Suprapubic skin (tissue), 3 donors: Measurements from ENCODE around the gene BRAT1.

ENCODE experiments used
- CTCF ChIP-seq, 2 donors: fragments of 200-600 bp in 1 of 2; fragments of 450-650 bp in 1 of 2; sonication (generic) in 1 of 2; IDR thresholded peaks; one replicate each; pipeline ENCODE4 v1.5.1; 2016 to 2019; ENCODE audit warnings: antibody characterized with exemption in 2 of 2, mild to moderate bottlenecking in 1 of 2, moderate library complexity in 1 of 2
- EP300 ChIP-seq: sonication (generic); formaldehyde crosslinking; IDR thresholded peaks from one replicate; pipeline ENCODE4 v1.6.1; 2017; ENCODE audit warnings: antibody characterized with exemption
- POLR2A ChIP-seq, 2 donors: fragments of 450-650 bp; IDR thresholded peaks; one replicate each; pipeline ENCODE4 v1.6.1; 2017; ENCODE audit warnings: antibody characterized with exemption in 2 of 2, mild to moderate bottlenecking in 2 of 2, moderate library complexity in 2 of 2

GRCh38 chr7:2542011-2542915 lies 13.1 kb downstream of the BRAT1 start:
- TF ChIP-seq CTCF (IDR thresholded peaks at IDR 0.05) (no peak), POLR2A (IDR thresholded peaks at IDR 0.05) (no peak), EP300 (no peak)
